ENCODE measurements around the gene PDSS1. TPM values are rescaled to one million over a fixed set of nuclear protein-coding genes. Genes with fewer than 3 reads are reported as not detected.

PDSS1 gene
- total RNA-seq, 1 experiment from 2014 or later, result 18.4 TPM

- WGBS (ENCODE audit: extremely low coverage, insufficient read length, low lambda C conversion rate), result no CpG with 5 or more reads among the region's 7 CpGs
- Histone ChIP-seq H2AK5ac (ENCODE audit: insufficient read length, low read length) (no peak overlapping the region), H4K20me1 (ENCODE audit: control insufficient read depth, insufficient read depth, insufficient read length) (no peaks in the 10 kb centered on the region), H2BK12ac (ENCODE audit: insufficient read length, low read depth, low read length) (no peak overlapping the region), H3K18ac (ENCODE audit: insufficient read length, low read depth, low read length) (no peak overlapping the region), H3T11ph (ENCODE audit: low read length) (no peak overlapping the region), H3K9ac (ENCODE audit: extremely low read depth, insufficient read length, low read length) (no peak overlapping the region), H2BK5ac (ENCODE audit: insufficient read length, low read length) (no peak overlapping the region), H3K4me2 (ENCODE audit: insufficient read depth, insufficient read length, low read length) (no peak overlapping the region), H3K4me1 (ENCODE audit: insufficient read depth, low read length) (no peaks in the 10 kb centered on the region), H4K91ac (ENCODE audit: insufficient read length, low read depth, low read length) (no peak overlapping the region), H2AFZ (ENCODE audit: low read length) (no peak overlapping the region), H3K23ac (ENCODE audit: insufficient read length, low read depth, low read length) (no peak overlapping the region), H3K9me3 (ENCODE audit: control insufficient read depth, low read depth, low read length) (no peaks in the 10 kb centered on the region), H3K56ac (ENCODE audit: insufficient read length, low read depth, low read length) (no peak overlapping the region), H2BK20ac (ENCODE audit: low read depth, low read length, poor library complexity, severe bottlenecking) (no peak overlapping the region), H3K79me1 (ENCODE audit: insufficient read depth, low read depth, low read length, poor library complexity, severe bottlenecking) (no peaks in the 10 kb centered on the region), H3K27ac (ENCODE audit: insufficient read length, low read depth, low read length) (no peak overlapping the region), H3K14ac (ENCODE audit: insufficient read depth, low read length) (no peak overlapping the region), H3K23me2 (ENCODE audit: insufficient read length, low read depth, low read length, poor library complexity, severe bottlenecking) (no peaks in the 10 kb centered on the region), H2BK120ac (ENCODE audit: low read depth, low read length, poor library complexity, severe bottlenecking) (no peak overlapping the region), H3K4ac (ENCODE audit: low read depth, low read length) (no peak overlapping the region), H3K79me2 (ENCODE audit: insufficient read depth, low read length) (no peaks in the 10 kb centered on the region), H2BK15ac (ENCODE audit: low read depth, low read length) (no peak overlapping the region), H4K5ac (ENCODE audit: insufficient read length, low read depth, low read length) (no peak overlapping the region), H3K27me3 (ENCODE audit: insufficient read depth, low read length) (no peaks in the 10 kb centered on the region), H4K8ac (replicated peaks; ENCODE audit: insufficient read length, low read depth, low read length) (no peak overlapping the region)
- Mint-ChIP-seq H3K27me3 (ENCODE audit: low read depth) (no peaks in the 10 kb centered on the region), H3K27ac (no peak overlapping the region), H3K9me3 (no peaks in the 10 kb centered on the region), H3K4me3 (no peak overlapping the region), H3K36me3 (ENCODE audit: insufficient read depth in 1 of 3, low read depth in 3 of 3) (peaks cover 21 to 82% (median 52%) of the 10 kb centered on the region in 3 experiments; a peak in 6 of 7 replicates), H3K4me1 (peaks cover 6 to 8% of the 10 kb centered on the region in 2 experiments)
- no peak; the same call in 2 of the 3 replicates for TF ChIP-seq CTCF (conservative IDR thresholded peaks at IDR 0.05)
- DNase-seq, result no peak
These were observed 31.5 kb downstream of the PDSS1 start for GRCh38 chr10:26728957-26729356.
